ENCODE results near the gene CYTH1.

CYTH1 gene

DNA sequence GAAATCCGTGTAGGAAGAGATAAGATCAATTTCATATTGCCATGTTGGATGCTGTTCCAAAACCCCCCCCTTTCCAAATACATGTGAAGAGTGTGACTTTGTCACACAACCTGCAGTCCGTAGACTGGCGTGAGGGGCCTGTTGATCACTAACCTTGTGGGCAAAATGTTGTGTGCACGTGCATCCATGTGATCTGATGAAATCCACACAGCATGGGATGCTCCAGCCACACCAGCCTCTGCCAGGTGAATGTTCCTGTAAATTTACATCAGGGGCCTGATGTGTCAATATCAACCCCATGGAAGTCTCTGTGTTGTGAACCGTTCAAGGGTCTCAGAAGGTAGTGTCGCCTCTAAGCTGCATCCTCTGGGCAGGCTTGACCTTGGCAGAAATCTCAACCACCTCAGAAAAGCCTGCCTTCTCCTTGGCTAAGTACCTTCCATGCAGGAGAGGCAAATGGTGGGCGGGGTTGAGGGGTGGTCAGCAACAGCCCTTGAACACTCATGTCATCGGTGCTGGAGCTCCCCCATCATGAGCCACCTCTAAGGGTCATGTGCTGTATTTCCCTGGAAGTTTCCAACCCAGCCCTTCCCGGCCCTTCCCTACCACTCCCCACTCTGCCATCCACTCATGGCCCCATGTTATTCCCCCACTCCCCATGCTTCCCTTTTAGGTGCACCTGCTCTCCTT is 126.7 kb downstream of the CYTH1 start:
- Histone ChIP-seq H3K36me3 (ENCODE audit: insufficient read depth, insufficient read length, low read length) (no peaks in the 10 kb centered on the region), H3K4me3 (ENCODE audit: insufficient read length, low read depth) (no peak overlapping the region), H3K9me3 (ENCODE audit: insufficient read depth, low read length) (no peaks in the 10 kb centered on the region)

DNA sequence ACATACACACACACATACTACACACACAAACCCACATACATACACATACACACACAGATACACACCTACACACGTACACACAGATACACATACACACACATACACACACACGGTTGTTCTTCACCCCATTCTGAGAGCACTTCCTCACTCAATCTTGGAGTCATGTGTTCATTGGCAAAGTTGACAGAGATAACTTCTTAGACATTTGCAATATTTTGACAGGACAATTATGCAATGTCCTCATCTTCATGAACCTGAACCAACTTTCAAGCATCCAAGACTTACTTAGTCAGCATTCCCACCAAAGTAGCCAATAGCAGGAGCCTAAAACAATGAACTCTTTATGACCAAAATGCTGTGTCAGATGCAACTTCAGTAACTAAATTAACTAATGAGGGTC is 127.7 kb downstream of the CYTH1 start:
- Histone ChIP-seq H3K9ac (ENCODE audit: insufficient read length, low read depth) (no peak overlapping the region), H3K4me3 (ENCODE audit: insufficient read length, low read depth) (no peak overlapping the region), H3K36me3 (ENCODE audit: insufficient read depth, insufficient read length, low read length) (no peaks in the 10 kb centered on the region), H3K27me3 (ENCODE audit: insufficient read depth, insufficient read length) (no peaks in the 10 kb centered on the region), H3K9me3 (ENCODE audit: insufficient read depth, low read length) (no peaks in the 10 kb centered on the region), H3K4me1 (ENCODE audit: insufficient read depth, insufficient read length) (no peaks in the 10 kb centered on the region)
- TF ChIP-seq YY1 (IDR thresholded peaks at IDR 0.05; ENCODE audit: insufficient read depth, insufficient read length) (no peak), ZNF274 (IDR thresholded peaks at IDR 0.05; ENCODE audit: low read depth, low read length) (no peak)
- DNase-seq (ENCODE audit: low read depth, low spot score), result no peak

More for the DNA sequence above, 126.7 kb downstream of the CYTH1 start:
- Histone ChIP-seq H3K4me1 (ENCODE audit: insufficient read depth, insufficient read length) (no peaks in the 10 kb centered on the region), H3K9ac (ENCODE audit: insufficient read length, low read depth) (no peak overlapping the region), H3K27me3 (ENCODE audit: insufficient read depth, insufficient read length) (no peaks in the 10 kb centered on the region)
- DNase-seq (ENCODE audit: low read depth, low spot score), result no peak
- no peak for TF ChIP-seq ZNF274 (IDR thresholded peaks at IDR 0.05; ENCODE audit: low read depth, low read length)
- TF ChIP-seq SUZ12 (IDR thresholded peaks at IDR 0.05; ENCODE audit: extremely low read depth, insufficient read depth, insufficient read length), result no peak
- no peak for TF ChIP-seq YY1 (IDR thresholded peaks at IDR 0.05; ENCODE audit: insufficient read depth, insufficient read length)

DNA sequence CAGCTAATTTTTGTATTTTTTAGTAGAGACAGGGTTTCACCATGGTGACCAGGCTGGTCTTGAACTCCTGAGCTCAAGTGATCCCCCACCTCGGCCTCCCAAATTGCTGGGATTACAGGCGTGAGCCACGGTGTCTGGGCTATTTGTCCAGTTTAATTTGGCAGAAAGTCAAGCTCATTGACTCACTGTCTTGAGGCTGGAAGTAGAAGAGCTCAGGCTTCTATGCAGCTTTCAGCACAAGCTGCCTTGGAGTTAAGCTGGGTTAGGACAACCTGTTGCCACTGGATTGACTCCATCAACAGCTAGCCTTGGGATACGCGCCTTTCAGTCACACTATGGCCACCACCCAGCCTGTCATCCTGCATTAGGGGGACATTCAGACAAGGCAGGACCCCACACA is 128.7 kb downstream of the CYTH1 start:
- H3K27me3 ChIP-seq (ENCODE audit: insufficient read depth, insufficient read length), result no peaks in the 10 kb centered on the region
- no peak overlapping the region for H3K4me3 ChIP-seq (ENCODE audit: insufficient read length, low read depth)
- no peak for DNase-seq (ENCODE audit: low read depth, low spot score)
- no peaks in the 10 kb centered on the region for H3K9me3 ChIP-seq (ENCODE audit: insufficient read depth, low read length)
- TF ChIP-seq SUZ12 (IDR thresholded peaks at IDR 0.05; ENCODE audit: extremely low read depth, insufficient read depth, insufficient read length) (no peak), YY1 (IDR thresholded peaks at IDR 0.05; ENCODE audit: insufficient read depth, insufficient read length) (no peak), ZNF274 (IDR thresholded peaks at IDR 0.05; ENCODE audit: low read depth, low read length) (no peak)
- H3K9ac ChIP-seq (ENCODE audit: insufficient read length, low read depth), result no peak overlapping the region
- no peaks in the 10 kb centered on the region for H3K4me1 ChIP-seq (ENCODE audit: insufficient read depth, insufficient read length)
- no peaks in the 10 kb centered on the region for H3K36me3 ChIP-seq (ENCODE audit: insufficient read depth, insufficient read length, low read length)

- H3K36me3 ChIP-seq (ENCODE audit: insufficient read depth, insufficient read length, low read length), result no peaks in the 10 kb centered on the region
- no peaks in the 10 kb centered on the region for H3K27me3 ChIP-seq (ENCODE audit: insufficient read depth, insufficient read length)
- H3K4me1 ChIP-seq (ENCODE audit: insufficient read depth, insufficient read length), result no peaks in the 10 kb centered on the region
- no peak for TF ChIP-seq ZNF274 (IDR thresholded peaks at IDR 0.05; ENCODE audit: low read depth, low read length)
- TF ChIP-seq YY1 (IDR thresholded peaks at IDR 0.05; ENCODE audit: insufficient read depth, insufficient read length), result no peak
- no peak for TF ChIP-seq SUZ12 (IDR thresholded peaks at IDR 0.05; ENCODE audit: extremely low read depth, insufficient read depth, insufficient read length)
- H3K9me3 ChIP-seq (ENCODE audit: insufficient read depth, low read length), result no peaks in the 10 kb centered on the region
- no peak overlapping the region for H3K9ac ChIP-seq (ENCODE audit: insufficient read length, low read depth)
- no peak for DNase-seq (ENCODE audit: low read depth, low spot score)
- no peak overlapping the region for H3K4me3 ChIP-seq (ENCODE audit: insufficient read length, low read depth)
Observed at GRCh38 chr17:78652913-78653312, 129.2 kb downstream of the CYTH1 start.

DNA sequence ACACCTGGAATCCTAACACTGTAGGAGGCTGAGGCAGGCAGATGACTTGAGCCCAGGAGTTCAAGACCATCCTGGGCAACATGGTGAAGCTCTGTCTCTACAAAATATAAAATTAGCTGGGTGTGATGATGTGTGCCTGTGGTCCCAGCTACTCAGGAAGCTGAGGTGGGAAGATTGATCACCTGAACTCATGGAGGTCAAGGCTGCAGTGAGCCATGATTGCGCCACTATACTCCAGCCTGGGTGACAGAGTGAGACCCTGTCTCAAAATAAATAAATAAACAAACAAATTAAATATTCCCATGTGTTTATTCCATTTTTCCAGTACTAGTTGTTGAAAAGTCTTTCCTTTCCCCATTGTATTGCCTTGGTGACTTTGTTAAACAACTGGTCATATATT is 130.0 kb downstream of the CYTH1 start:
- Histone ChIP-seq H3K4me1 (ENCODE audit: insufficient read depth, insufficient read length) (no peaks in the 10 kb centered on the region), H3K9ac (ENCODE audit: insufficient read length, low read depth) (no peak overlapping the region), H3K4me3 (ENCODE audit: insufficient read length, low read depth) (no peak overlapping the region), H3K9me3 (ENCODE audit: insufficient read depth, low read length) (no peaks in the 10 kb centered on the region), H3K36me3 (ENCODE audit: insufficient read depth, insufficient read length, low read length) (no peaks in the 10 kb centered on the region), H3K27me3 (ENCODE audit: insufficient read depth, insufficient read length) (no peaks in the 10 kb centered on the region)
- no peak for DNase-seq (ENCODE audit: low read depth, low spot score)
- no peak for TF ChIP-seq SUZ12 (IDR thresholded peaks at IDR 0.05; ENCODE audit: extremely low read depth, insufficient read depth, insufficient read length)
- no peak for TF ChIP-seq YY1 (IDR thresholded peaks at IDR 0.05; ENCODE audit: insufficient read depth, insufficient read length)
- no peak for TF ChIP-seq ZNF274 (IDR thresholded peaks at IDR 0.05; ENCODE audit: low read depth, low read length)

GRCh38 chr17:78651554-78651953 is 130.5 kb downstream of the CYTH1 start:
- DNase-seq (ENCODE audit: low read depth, low spot score), result no peak
- Histone ChIP-seq H3K4me3 (ENCODE audit: insufficient read length, low read depth) (no peak overlapping the region), H3K27me3 (ENCODE audit: insufficient read depth, insufficient read length) (no peaks in the 10 kb centered on the region), H3K9ac (ENCODE audit: insufficient read length, low read depth) (no peak overlapping the region), H3K4me1 (ENCODE audit: insufficient read depth, insufficient read length) (no peaks in the 10 kb centered on the region), H3K36me3 (ENCODE audit: insufficient read depth, insufficient read length, low read length) (no peaks in the 10 kb centered on the region), H3K9me3 (ENCODE audit: insufficient read depth, low read length) (no peaks in the 10 kb centered on the region)
- no peak for TF ChIP-seq YY1 (IDR thresholded peaks at IDR 0.05; ENCODE audit: insufficient read depth, insufficient read length)
- no peak for TF ChIP-seq ZNF274 (IDR thresholded peaks at IDR 0.05; ENCODE audit: low read depth, low read length)
- TF ChIP-seq SUZ12 (IDR thresholded peaks at IDR 0.05; ENCODE audit: extremely low read depth, insufficient read depth, insufficient read length), result no peak

GRCh38 chr17:78650093-78650715 is 131.9 kb downstream of the CYTH1 start:
- no peaks in the 10 kb centered on the region for H3K27me3 ChIP-seq (ENCODE audit: insufficient read depth, insufficient read length)
- TF ChIP-seq ZNF274 (IDR thresholded peaks at IDR 0.05; ENCODE audit: low read depth, low read length), result no peak
- no peak for TF ChIP-seq SUZ12 (IDR thresholded peaks at IDR 0.05; ENCODE audit: extremely low read depth, insufficient read depth, insufficient read length)
- no peak for TF ChIP-seq YY1 (IDR thresholded peaks at IDR 0.05; ENCODE audit: insufficient read depth, insufficient read length)
- no peak for DNase-seq (ENCODE audit: low read depth, low spot score)
- H3K4me3 ChIP-seq (ENCODE audit: insufficient read length, low read depth), result no peak overlapping the region
- H3K36me3 ChIP-seq (ENCODE audit: insufficient read depth, insufficient read length, low read length), result no peaks in the 10 kb centered on the region
- H3K9ac ChIP-seq (ENCODE audit: insufficient read length, low read depth), result no peak overlapping the region
- no peaks in the 10 kb centered on the region for H3K4me1 ChIP-seq (ENCODE audit: insufficient read depth, insufficient read length)
- no peaks in the 10 kb centered on the region for H3K9me3 ChIP-seq (ENCODE audit: insufficient read depth, low read length)
